ENCODE measurements around the gene ANKRD34C.

GRCh38 chr15:79233236-79233635 is 49.3 kb upstream of the ANKRD34C start:
- TF ChIP-seq CTCF (IDR thresholded peaks at IDR 0.05): no peak
- TF ChIP-seq EZH2 (IDR thresholded peaks at IDR 0.05; ENCODE audit: borderline replicate concordance, insufficient read depth, low read depth, low read length, poor library complexity, severe bottlenecking): no peak

All from B cell (primary cell).